SU-DHL-6 (cell line): ENCODE results near the gene NPIPA5.
"Not testable (repeated sequence)": the region's sequence is repeated elsewhere in the genome, so short reads cannot be mapped to it uniquely, and the experiment has no call there.

Experiments used
- EZH2phosphoT487 ChIP-seq: fragments of 200-600 bp; sonication (generic), shearing (Covaris generic); conservative IDR thresholded peaks from 2 replicates; pipeline ENCODE4 v1.6.1; 2018; ENCODE audit warnings: mild to moderate bottlenecking, antibody characterized with exemption, low read length, moderate library complexity, mixed read lengths
- TF ChIP-seq, protein P1 (sequence below): fragments of 200-600 bp; sonication (generic); IDR thresholded peaks from one replicate; pipeline ENCODE4 v1.5.1; 2017; ENCODE audit warnings: antibody characterized with exemption, mild to moderate bottlenecking, low read length, moderate library complexity; ENCODE audit not compliant: insufficient read depth, poor library complexity, severe bottlenecking

DNA sequence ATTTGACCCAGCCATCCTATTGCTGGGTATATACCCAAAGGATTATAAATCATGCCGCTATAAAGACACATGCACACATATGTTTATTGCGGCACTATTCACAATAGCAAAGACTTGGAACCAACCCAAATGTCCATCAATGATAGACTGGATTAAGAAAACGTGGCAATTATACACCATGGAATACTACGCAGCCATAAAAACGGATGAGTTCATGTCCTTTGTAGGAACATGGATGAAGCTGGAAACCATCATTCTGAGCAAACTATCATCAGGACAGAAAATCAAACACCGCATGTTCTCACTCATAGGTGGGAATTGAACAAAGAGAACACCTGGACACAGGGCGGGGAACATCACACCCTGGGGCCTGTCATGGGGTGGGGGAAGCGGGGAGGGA lies 14.9 kb upstream of the NPIPA5 start:
- TF ChIP-seq, protein P1, sequence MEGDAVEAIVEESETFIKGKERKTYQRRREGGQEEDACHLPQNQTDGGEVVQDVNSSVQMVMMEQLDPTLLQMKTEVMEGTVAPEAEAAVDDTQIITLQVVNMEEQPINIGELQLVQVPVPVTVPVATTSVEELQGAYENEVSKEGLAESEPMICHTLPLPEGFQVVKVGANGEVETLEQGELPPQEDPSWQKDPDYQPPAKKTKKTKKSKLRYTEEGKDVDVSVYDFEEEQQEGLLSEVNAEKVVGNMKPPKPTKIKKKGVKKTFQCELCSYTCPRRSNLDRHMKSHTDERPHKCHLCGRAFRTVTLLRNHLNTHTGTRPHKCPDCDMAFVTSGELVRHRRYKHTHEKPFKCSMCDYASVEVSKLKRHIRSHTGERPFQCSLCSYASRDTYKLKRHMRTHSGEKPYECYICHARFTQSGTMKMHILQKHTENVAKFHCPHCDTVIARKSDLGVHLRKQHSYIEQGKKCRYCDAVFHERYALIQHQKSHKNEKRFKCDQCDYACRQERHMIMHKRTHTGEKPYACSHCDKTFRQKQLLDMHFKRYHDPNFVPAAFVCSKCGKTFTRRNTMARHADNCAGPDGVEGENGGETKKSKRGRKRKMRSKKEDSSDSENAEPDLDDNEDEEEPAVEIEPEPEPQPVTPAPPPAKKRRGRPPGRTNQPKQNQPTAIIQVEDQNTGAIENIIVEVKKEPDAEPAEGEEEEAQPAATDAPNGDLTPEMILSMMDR: not testable (repeated sequence)
- TF ChIP-seq EZH2phosphoT487: not testable (repeated sequence)
